Skeletal muscle cell (primary cell): Measurements from ENCODE around the gene IAPP.
"Not testable (repeated sequence)": the region's sequence is repeated elsewhere in the genome, so short reads cannot be mapped to it uniquely, and the experiment has no call there.

Experiments
- DNase-seq: peaks from one replicate; pipeline ENCODE4 v3.0.0-alpha.2; 2010; ENCODE audit warnings: low read depth
- H3K4me3 ChIP-seq: 2 replicates; pipeline ENCODE4 v1.5.1; 2011; ENCODE audit warnings: low read depth, mild to moderate bottlenecking, control low read depth, low read length, moderate library complexity

The IAPP gene

GRCh38 chr12:21372602-21373001 is at the start of gene IAPP:
Gene IAPP (plus strand): TSS chr12:21372902. CDS start chr12:21373352, 450 bp downstream.
- H3K4me3 ChIP-seq, result no peak within 1 kb of the TSS
- no peak for DNase-seq

GRCh38 chr12:21323736-21324135 is 49.0 kb upstream of the IAPP start:
- no peak for DNase-seq
- no peak overlapping the region for H3K4me3 ChIP-seq

DNA sequence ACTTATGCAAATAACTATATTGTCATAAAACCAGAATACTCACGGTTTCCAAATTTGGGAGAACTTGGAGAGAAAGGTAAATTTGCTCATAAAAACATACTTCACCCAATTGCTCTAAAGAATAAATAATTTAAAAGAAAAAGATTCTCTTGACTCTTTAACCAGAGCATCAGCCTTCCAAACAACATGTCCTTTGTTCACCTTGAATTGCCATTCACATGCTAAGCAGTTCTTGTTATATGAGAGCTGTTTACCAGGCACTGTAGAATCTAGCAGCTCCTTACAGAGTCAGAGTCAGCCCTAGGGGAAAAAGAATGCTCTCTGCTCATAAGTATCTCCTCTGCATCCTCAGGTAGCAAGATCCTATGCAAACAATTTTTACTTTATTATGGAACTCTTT is 48.2 kb upstream of the IAPP start:
- no peak overlapping the region for H3K4me3 ChIP-seq
- no peak for DNase-seq

DNA sequence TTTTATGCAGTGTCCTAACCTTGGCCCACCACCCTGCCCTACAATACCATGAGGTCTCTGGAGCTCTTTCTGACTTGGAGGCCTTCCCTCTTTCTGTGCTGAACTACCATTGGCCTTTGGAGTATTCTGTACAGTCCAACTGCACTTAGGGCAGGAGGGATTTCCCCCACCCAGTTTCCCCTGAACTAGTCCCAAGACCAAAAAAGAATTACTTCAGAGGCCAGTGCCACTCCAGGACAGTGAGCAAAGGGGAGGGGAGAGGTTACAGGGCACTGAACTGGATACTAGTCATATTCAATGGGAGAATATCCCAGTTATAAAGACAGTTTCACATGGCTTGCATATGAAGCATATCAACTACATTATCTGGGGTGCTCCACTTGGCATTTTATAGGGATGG is 44.1 kb upstream of the IAPP start:
- no peak overlapping the region for H3K4me3 ChIP-seq
- DNase-seq, result no peak

- no peak for DNase-seq
Observed at GRCh38 chr12:21330682-21331253, 41.9 kb upstream of the IAPP start.

GRCh38 chr12:21334771-21335325 is 37.9 kb upstream of the IAPP start, which contains the start of gene SLCO1A2:
Gene SLCO1A2 (minus strand): TSS chr12:21334917. CDS start chr12:21334647, 270 bp downstream.
- no peak within 1 kb of the TSS for H3K4me3 ChIP-seq
- DNase-seq, result no peak

More at GRCh38 chr12:21330682-21331253, 41.9 kb upstream of the IAPP start:
- H3K4me3 ChIP-seq, result no peak overlapping the region

GRCh38 chr12:21336656-21337055 is 36.0 kb upstream of the IAPP start:
- no peak for DNase-seq
- H3K4me3 ChIP-seq, result no peak overlapping the region

DNA sequence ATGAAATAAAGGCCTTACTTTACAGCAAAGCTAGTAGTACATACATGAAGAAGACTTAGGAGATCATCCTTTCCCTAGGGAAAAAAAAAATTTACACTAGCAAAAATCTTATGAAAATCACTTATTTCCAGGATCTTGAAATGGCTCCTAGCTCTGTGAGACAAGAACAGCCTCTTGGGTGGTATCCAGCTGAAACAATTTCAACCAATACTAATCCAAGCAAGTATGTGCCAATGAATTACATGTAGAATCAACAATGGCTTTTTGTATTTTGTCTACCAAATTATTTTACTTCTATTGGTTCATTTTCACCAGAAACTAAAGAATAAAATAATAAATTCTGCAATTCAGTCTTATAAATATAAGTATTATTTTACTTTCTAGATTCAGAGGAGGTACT is 35.2 kb upstream of the IAPP start:
- DNase-seq, result no peak

GRCh38 chr12:21337959-21338744 is 34.5 kb upstream of the IAPP start:
- DNase-seq, result no peak

More for the DNA sequence above, 35.2 kb upstream of the IAPP start:
- no peak overlapping the region for H3K4me3 ChIP-seq

GRCh38 chr12:21339921-21340320 is 32.8 kb upstream of the IAPP start:
- no peak overlapping the region for H3K4me3 ChIP-seq
- DNase-seq, result no peak

More at GRCh38 chr12:21337959-21338744, 34.5 kb upstream of the IAPP start:
- H3K4me3 ChIP-seq, result no peak overlapping the region

DNA sequence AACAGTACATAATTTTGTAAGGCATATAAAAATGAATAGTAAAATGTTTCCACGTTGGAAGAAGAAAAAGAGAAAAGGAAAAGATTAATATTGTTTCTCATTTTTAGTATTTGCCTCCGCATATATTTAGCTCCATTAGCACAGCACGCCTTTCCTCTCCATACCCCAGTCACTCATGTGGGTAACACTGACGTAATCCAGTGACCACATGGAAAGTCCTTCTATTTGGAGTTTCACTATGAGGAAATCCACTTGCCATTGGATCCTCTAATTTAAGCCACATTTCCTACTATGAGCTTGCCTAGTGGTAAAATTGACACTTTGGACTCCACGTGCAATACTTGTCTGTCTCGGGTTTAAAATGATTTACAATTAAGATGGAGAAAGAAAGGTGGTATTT is 32.3 kb upstream of the IAPP start:
- DNase-seq, result no peak

DNA sequence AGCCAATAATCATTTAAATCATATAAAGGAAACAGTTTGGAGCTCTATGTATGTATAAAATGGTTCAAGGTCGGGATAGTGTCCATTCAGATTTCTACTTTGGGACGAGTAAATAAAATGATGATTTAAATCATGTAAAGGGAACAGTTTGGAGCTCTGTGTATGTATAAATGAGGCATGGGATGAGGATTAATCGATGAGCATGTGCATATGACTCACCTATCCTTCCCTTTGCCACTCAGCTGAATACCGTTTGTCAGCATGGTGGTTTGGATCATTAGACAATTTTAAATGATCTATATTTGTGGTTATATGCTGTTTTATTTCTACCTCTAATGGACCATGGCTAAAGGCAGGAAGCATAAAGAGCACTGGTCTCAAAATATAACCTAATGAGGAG is 30.9 kb upstream of the IAPP start:
- H3K4me3 ChIP-seq, result no peak overlapping the region
- DNase-seq, result no peak

More for the DNA sequence above, 32.3 kb upstream of the IAPP start:
- no peak overlapping the region for H3K4me3 ChIP-seq

DNA sequence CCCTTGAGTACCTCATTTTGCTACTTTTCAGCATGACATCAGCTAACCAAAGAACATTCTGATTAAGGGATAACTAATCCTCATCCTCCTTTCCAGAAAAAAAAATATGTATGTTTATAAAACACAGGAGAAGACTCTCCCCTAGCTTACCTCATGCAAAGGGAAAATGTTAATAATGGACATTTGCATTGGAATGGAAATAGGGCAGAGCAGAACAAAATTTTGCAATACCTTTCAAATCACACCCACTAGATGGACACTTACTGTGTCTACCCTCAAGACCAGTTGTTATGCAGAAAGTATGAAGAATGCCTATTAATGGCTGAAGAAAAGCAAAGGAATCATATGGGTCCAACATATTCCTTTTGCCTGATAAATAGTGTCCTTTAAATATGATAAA is 29.1 kb upstream of the IAPP start:
- no peak overlapping the region for H3K4me3 ChIP-seq
- no peak for DNase-seq

DNA sequence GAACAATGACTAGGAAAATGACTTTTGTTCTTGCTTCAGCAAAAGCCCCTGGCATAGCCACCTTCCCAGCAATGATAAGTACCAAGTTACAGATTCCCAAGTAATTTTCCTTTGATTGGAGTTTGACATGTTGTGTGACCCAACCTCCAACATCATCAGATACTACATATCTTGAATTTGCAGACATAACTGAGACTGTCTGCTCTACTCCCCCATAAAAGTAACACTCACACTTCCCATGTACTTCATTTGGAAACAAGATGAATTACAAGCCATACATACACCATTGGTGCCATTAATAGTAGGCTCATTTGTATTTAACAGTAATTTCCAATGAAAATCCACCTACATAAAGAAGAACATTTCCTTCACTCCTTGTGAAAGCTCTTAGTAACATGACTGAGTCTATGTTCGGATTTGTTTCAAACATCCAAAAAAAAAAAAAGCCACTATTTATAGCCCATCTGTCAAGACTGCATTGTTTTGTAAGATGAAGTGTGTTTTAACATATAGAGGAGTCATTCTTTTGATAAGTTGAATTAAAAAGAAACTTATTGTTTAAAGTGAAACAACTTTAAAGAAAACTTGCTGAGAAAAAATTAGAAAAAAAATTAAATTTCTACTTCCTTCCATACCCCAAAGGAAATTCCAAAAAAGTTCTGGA is 26.0 kb upstream of the IAPP start:
- no peak overlapping the region for H3K4me3 ChIP-seq
- no peak for DNase-seq

DNA sequence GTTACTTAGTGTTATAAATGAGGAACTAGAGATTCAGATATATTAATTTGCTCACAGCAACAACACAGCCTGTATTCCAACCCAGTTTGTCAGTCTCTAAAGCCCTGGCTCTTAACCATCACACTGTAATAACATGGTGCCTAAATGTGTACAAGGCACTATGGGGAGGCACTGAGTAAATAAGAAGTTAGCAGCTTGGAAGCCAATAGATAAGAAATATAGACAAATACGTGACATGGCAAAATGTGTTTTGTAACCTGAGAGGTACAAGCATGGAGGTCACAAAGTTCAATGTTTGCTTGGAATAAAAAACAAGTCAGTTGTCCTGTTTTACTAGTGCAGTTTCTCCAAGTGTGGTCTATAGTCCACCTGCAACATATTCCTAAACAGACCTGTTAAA is 21.7 kb upstream of the IAPP start:
- H3K4me3 ChIP-seq, result no peak overlapping the region
- DNase-seq, result no peak

DNA sequence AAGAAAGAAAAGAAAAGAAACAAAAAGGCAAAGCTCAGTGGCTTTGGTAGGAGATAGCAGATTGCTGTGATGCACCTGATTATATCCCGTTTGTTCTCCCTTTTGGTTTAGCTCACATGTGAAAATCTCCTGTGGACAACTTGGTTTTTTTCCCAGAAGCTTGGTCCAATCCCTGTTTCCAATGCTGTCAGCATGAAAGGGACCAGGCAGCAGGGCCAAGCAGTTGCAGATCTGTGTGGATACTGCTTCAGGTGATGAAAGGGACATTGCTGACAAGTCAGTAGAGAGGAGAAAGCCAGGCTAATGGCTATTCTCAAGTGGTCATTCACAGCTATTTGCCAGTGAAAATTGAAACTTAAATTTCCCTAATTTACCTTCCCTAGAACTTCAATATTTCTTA is 19.2 kb upstream of the IAPP start:
- no peak overlapping the region for H3K4me3 ChIP-seq
- no peak for DNase-seq

GRCh38 chr12:21353948-21354347 is 18.8 kb upstream of the IAPP start:
- no peak for DNase-seq
- H3K4me3 ChIP-seq, result no peak overlapping the region

- no peak for DNase-seq
- no peak overlapping the region for H3K4me3 ChIP-seq
Observed at GRCh38 chr12:21354641-21355040, 18.1 kb upstream of the IAPP start.

GRCh38 chr12:21360632-21361031 is 12.1 kb upstream of the IAPP start:
- H3K4me3 ChIP-seq, DNase-seq: not testable (repeated sequence)
